GM21717 (cell line): Measurements from ENCODE around the gene ASCC1.

Experiments used
- ATAC-seq: cut with Tn5 transposase; IDR thresholded peaks from one replicate; pipeline ENCODE4 v1.9.1; 2021; ENCODE audit warnings: mild to moderate bottlenecking, moderate library complexity; ENCODE audit not compliant: unreplicated experiment

Gene ASCC1

GRCh38 chr10:72069751-72070526 lies 146.1 kb downstream of the ASCC1 start:
- ATAC-seq = no peak

- no peak for ATAC-seq
Observed at GRCh38 chr10:72068901-72069446, 147.1 kb downstream of the ASCC1 start.

- ATAC-seq = no peak
Observed at GRCh38 chr10:72068126-72068765, 147.8 kb downstream of the ASCC1 start.

GRCh38 chr10:72067463-72068125 lies 148.5 kb downstream of the ASCC1 start:
- no peak for ATAC-seq

- ATAC-seq = no peak
Observed at GRCh38 chr10:72066318-72067284, 149.5 kb downstream of the ASCC1 start.

- no peak for ATAC-seq
Observed at GRCh38 chr10:72065439-72066025, 150.5 kb downstream of the ASCC1 start.

GRCh38 chr10:72063703-72064391 lies 152.2 kb downstream of the ASCC1 start:
- ATAC-seq = no peak

- no peak for ATAC-seq
Observed at GRCh38 chr10:72062832-72063702, 153.0 kb downstream of the ASCC1 start.

- ATAC-seq = no peak
Observed at GRCh38 chr10:72062382-72062781, 153.7 kb downstream of the ASCC1 start.

GRCh38 chr10:72061930-72062329 lies 154.1 kb downstream of the ASCC1 start:
- ATAC-seq = no peak

GRCh38 chr10:72061491-72061890 lies 154.6 kb downstream of the ASCC1 start:
- ATAC-seq = no peak

GRCh38 chr10:72059843-72060822 lies 155.9 kb downstream of the ASCC1 start:
- no peak for ATAC-seq

GRCh38 chr10:72058989-72059842 lies 156.9 kb downstream of the ASCC1 start:
- no peak for ATAC-seq

GRCh38 chr10:72058347-72058898 lies 157.7 kb downstream of the ASCC1 start:
- ATAC-seq = no peak

- ATAC-seq = no peak
Observed at GRCh38 chr10:72056932-72057751, 158.9 kb downstream of the ASCC1 start.
